Measurements from ENCODE around the gene FNBP1. TPM values are rescaled to one million over a fixed set of nuclear protein-coding genes. Genes with fewer than 3 reads are reported as not detected.

The FNBP1 gene
- total and polyA plus RNA-seq, 2 donors (not counting 1 experiment from before 2014, with no cell fraction given), result 20.8 to 44.3 TPM

DNA sequence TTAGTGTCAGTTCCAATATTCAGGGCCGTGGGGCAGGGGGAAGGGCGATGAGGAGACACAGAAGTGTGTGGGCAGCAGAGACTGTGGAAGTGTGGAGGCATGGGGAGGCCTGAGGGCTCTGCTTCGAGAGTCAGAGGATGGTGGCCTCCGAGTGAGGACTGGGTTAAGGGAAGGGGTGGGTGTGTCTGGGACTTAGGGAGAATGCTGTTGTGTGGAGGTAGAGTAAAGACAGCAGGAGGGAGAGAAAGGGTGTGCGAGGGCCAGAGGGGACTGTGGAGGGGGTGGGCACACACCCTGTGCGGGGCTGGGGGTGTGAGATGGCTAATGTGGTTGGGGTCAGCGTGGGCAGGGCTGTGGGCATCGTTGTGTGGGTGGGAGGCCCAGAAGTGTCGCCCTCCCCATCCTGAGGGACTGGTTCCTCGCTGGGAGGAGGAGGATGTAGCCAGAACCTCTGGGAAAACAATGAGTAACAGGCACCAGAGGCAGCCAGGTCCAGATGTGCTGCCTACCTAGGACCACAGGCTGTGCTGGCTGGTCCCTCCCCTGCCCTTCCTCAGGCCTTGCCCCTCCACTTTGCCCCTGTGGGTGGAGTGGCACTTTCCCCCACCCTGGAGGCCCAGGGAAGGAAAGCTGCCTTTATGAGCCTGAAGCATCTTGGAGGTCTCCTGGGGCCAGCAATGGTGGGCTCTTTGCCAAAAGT is 203.5 kb downstream of the FNBP1 start:
- H4K20me1 ChIP-seq (ENCODE audit: control insufficient read depth, extremely low read depth, insufficient read depth, low read length), result no peaks in the 10 kb centered on the region
- H3K27ac ChIP-seq (ENCODE audit: insufficient read depth, low read length), result no peak overlapping the region
- TF ChIP-seq, protein P1, sequence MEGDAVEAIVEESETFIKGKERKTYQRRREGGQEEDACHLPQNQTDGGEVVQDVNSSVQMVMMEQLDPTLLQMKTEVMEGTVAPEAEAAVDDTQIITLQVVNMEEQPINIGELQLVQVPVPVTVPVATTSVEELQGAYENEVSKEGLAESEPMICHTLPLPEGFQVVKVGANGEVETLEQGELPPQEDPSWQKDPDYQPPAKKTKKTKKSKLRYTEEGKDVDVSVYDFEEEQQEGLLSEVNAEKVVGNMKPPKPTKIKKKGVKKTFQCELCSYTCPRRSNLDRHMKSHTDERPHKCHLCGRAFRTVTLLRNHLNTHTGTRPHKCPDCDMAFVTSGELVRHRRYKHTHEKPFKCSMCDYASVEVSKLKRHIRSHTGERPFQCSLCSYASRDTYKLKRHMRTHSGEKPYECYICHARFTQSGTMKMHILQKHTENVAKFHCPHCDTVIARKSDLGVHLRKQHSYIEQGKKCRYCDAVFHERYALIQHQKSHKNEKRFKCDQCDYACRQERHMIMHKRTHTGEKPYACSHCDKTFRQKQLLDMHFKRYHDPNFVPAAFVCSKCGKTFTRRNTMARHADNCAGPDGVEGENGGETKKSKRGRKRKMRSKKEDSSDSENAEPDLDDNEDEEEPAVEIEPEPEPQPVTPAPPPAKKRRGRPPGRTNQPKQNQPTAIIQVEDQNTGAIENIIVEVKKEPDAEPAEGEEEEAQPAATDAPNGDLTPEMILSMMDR (conservative IDR thresholded peaks at IDR 0.05 in 1 of 2, IDR thresholded peaks at IDR 0.05 in 1 of 2; ENCODE audit: low read depth in 1 of 2, low read length in 2 of 2), result no peak
- no peak for TF ChIP-seq EZH2 (IDR thresholded peaks at IDR 0.05; ENCODE audit: low read length, missing control alignments)
- H3K4me2 ChIP-seq (ENCODE audit: extremely low read depth, insufficient read depth, low read length), result no peak overlapping the region
- DNase-seq (ENCODE audit: low read depth in 2 of 2), result no peak
- H2AFZ ChIP-seq (ENCODE audit: low read length), result no peak overlapping the region
- H3K27me3 ChIP-seq (ENCODE audit: control insufficient read depth, insufficient read depth, low read length), result no peaks in the 10 kb centered on the region
- no peaks in the 10 kb centered on the region for H3K9me3 ChIP-seq (ENCODE audit: control insufficient read depth, insufficient read depth, low read depth, low read length)
- no peak overlapping the region for H3K4me3 ChIP-seq (replicated peaks in 1 of 4; ENCODE audit: control extremely low read depth in 1 of 4, insufficient read depth in 1 of 4, low read depth in 3 of 4, low read length in 4 of 4)
- no peaks in the 10 kb centered on the region for H3K36me3 ChIP-seq (ENCODE audit: control insufficient read depth, insufficient read depth, low read length)
- H3K79me2 ChIP-seq (ENCODE audit: control insufficient read depth, insufficient read depth, low read length), result peaks cover 5% of the 10 kb centered on the region
- peaks cover 12% of the 10 kb centered on the region for H3K4me1 ChIP-seq (ENCODE audit: control insufficient read depth, extremely low read depth, insufficient read depth, low read length)
- H3K9ac ChIP-seq (ENCODE audit: insufficient read depth, low read length), result no peak overlapping the region

DNA sequence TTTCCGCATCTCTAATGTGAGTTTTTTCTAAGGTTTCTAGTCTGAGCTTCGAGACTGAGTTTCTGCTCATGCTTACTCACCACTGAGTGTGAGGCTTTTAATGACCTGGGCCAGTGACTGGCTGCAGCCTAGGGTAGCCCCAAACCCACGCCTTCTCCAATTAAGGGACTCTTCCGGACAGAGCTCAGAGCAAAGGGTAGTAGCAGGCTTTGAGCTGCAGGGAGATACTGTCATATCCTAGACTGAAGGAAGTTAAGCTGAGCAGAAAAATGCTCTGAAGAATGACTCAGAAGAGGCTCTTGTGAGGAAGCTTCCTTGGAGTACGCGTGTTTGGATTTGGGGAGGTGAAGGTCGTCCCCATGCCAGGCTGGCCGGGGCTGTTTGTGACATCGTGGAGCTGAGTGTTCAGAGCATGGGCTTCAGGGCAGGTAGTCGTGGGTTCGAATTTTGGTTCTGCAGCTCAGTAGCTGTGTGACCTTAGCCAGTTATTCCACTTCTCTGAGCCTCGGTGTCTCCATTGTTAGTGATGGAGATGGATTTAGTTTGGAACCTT is 204.2 kb downstream of the FNBP1 start:
- no peaks in the 10 kb centered on the region for H3K9me3 ChIP-seq (ENCODE audit: control insufficient read depth, insufficient read depth, low read depth, low read length)
- peaks cover 14% of the 10 kb centered on the region for H3K4me1 ChIP-seq (ENCODE audit: control insufficient read depth, extremely low read depth, insufficient read depth, low read length)
- H3K79me2 ChIP-seq (ENCODE audit: control insufficient read depth, insufficient read depth, low read length), result peaks cover 12% of the 10 kb centered on the region
- TF ChIP-seq, protein P1 (conservative IDR thresholded peaks at IDR 0.05 in 1 of 2, IDR thresholded peaks at IDR 0.05 in 1 of 2; ENCODE audit: low read depth in 1 of 2, low read length in 2 of 2), result no peak
- TF ChIP-seq EZH2 (IDR thresholded peaks at IDR 0.05; ENCODE audit: low read length, missing control alignments), result no peak
- DNase-seq (ENCODE audit: low read depth in 2 of 2), result peak; percentile 47 to 93
- no peak overlapping the region for H2AFZ ChIP-seq (ENCODE audit: low read length)
- no peak overlapping the region for H3K27ac ChIP-seq (ENCODE audit: insufficient read depth, low read length)
- H3K9ac ChIP-seq (ENCODE audit: insufficient read depth, low read length), result no peak overlapping the region
- no peak overlapping the region for H3K4me3 ChIP-seq (replicated peaks in 1 of 4; ENCODE audit: control extremely low read depth in 1 of 4, insufficient read depth in 1 of 4, low read depth in 3 of 4, low read length in 4 of 4)
- H3K36me3 ChIP-seq (ENCODE audit: control insufficient read depth, insufficient read depth, low read length), result no peaks in the 10 kb centered on the region
- H4K20me1 ChIP-seq (ENCODE audit: control insufficient read depth, extremely low read depth, insufficient read depth, low read length), result no peaks in the 10 kb centered on the region
- H3K27me3 ChIP-seq (ENCODE audit: control insufficient read depth, insufficient read depth, low read length), result no peaks in the 10 kb centered on the region
- H3K4me2 ChIP-seq (ENCODE audit: extremely low read depth, insufficient read depth, low read length), result peak overlapping the region; percentile 26

Other genes starting within 250 kb of the FNBP1 start
- gene TOR1B, start 240.0 kb downstream of the FNBP1 start, total RNA-seq, result 18.7 and 20.3 TPM in 2 replicates
- gene TOR1B, start 240.0 kb downstream of the FNBP1 start, polyA plus RNA-seq, result 29.5 and 33.6 TPM in 2 replicates
- 31.1 and 31.5 TPM in 2 replicates for gene TOR1A, start 219.1 kb downstream of the FNBP1 start, total RNA-seq
- 80.2 and 101 TPM in 2 replicates for gene TOR1A, start 219.1 kb downstream of the FNBP1 start, polyA plus RNA-seq
- gene C9orf78, start 207.9 kb downstream of the FNBP1 start, total RNA-seq, result 39.8 TPM in 2 replicates
- gene C9orf78, start 207.9 kb downstream of the FNBP1 start, polyA plus RNA-seq, result 88.6 and 92.6 TPM in 2 replicates
- 7.4 and 12.9 TPM in 2 replicates for gene USP20, start 207.7 kb downstream of the FNBP1 start, total RNA-seq
- gene USP20, start 207.7 kb downstream of the FNBP1 start, polyA plus RNA-seq, result 6.7 and 6.8 TPM in 2 replicates
- gene GPR107, start 10.7 kb upstream of the FNBP1 start, total RNA-seq, result 19.8 and 27.6 TPM in 2 replicates
- 35.0 and 43.5 TPM in 2 replicates for gene GPR107, start 10.7 kb upstream of the FNBP1 start, polyA plus RNA-seq
- gene NCS1, start 129.2 kb upstream of the FNBP1 start, total RNA-seq, result 37.5 and 52.0 TPM in 2 replicates
- 44.9 and 89.4 TPM in 2 replicates for gene NCS1, start 129.2 kb upstream of the FNBP1 start, polyA plus RNA-seq
- under 0.01 TPM in 2 replicates for gene HMCN2, start 222.6 kb upstream of the FNBP1 start, total RNA-seq
- not detected in 2 replicates for gene HMCN2, start 222.6 kb upstream of the FNBP1 start, polyA plus RNA-seq

Measured in fibroblast of lung (primary cell).